K562 (cell line): ENCODE results near the gene ADCY6. TPM values are rescaled to one million over a fixed set of nuclear protein-coding genes. Genes with fewer than 3 reads are reported as not detected.

Experiments
- CLOCK ChIP-seq: fragments of 250-450 bp; sonication (Bioruptor Pico); IDR thresholded peaks from 2 replicates; pipeline ENCODE4 v1.4.0; 2020; ENCODE audit warnings: mild to moderate bottlenecking, moderate library complexity, borderline replicate concordance
- CREB5 ChIP-seq: fragments of 250-450 bp; sonication (Bioruptor Pico); IDR thresholded peaks from 2 replicates; pipeline ENCODE4 v1.5.0; 2020; ENCODE audit warnings: mild to moderate bottlenecking
- E2F4 ChIP-seq: sonication (generic); formaldehyde crosslinking; IDR thresholded peaks from 2 replicates; pipeline ENCODE4 v1.8.0; 2022; ENCODE audit warnings: mild to moderate bottlenecking, low read depth, missing genetic modification reagents
- HDGF ChIP-seq: fragments of 450-650 bp; IDR thresholded peaks from 2 replicates; pipeline ENCODE4 v1.6.1; 2016
- MEIS2 ChIP-seq: fragments of 450-650 bp; IDR thresholded peaks from 2 replicates; pipeline ENCODE4 v1.6.1; 2014; ENCODE audit warnings: mild to moderate bottlenecking; ENCODE audit not compliant: partially characterized antibody
- MTF1 ChIP-seq: fragments of 250-450 bp; sonication (Bioruptor Pico); IDR thresholded peaks from 2 replicates; pipeline ENCODE4 v1.9.0; 2021; ENCODE audit warnings: moderate library complexity, mild to moderate bottlenecking, inconsistent platforms, borderline replicate concordance
- PYGO2 ChIP-seq: fragments of 450-650 bp; IDR thresholded peaks from 2 replicates; pipeline ENCODE4 v1.6.1; 2016; ENCODE audit warnings: mild to moderate bottlenecking, missing genetic modification characterization, moderate library complexity, missing compliant biosample characterization
- RBM25 ChIP-seq: fragments of 200-400 bp; formaldehyde crosslinking; IDR thresholded peaks from 2 replicates; pipeline ENCODE4 v1.6.1; 2018; ENCODE audit warnings: low read length, low read depth, moderate library complexity; ENCODE audit not compliant: severe bottlenecking
- RBM39 ChIP-seq: fragments of 200-400 bp; formaldehyde crosslinking; optimal IDR thresholded peaks from 2 replicates; pipeline ENCODE3; 2018; ENCODE audit warnings: low read depth, low read length
- SUPT5H ChIP-seq: fragments of 450-650 bp; IDR thresholded peaks from 2 replicates; pipeline ENCODE4 v1.6.1; 2016
- TAF15 ChIP-seq: fragments of 200-400 bp; formaldehyde crosslinking; IDR thresholded peaks from 2 replicates; pipeline ENCODE4 v1.6.1; 2017; ENCODE audit warnings: mild to moderate bottlenecking, low read depth, low read length, moderate library complexity
- TCF7L2 ChIP-seq: fragments of 150-350 bp; IDR thresholded peaks from 2 replicates; pipeline ENCODE4 v1.6.1; 2016; ENCODE audit warnings: low read depth, mild to moderate bottlenecking, low read length, moderate library complexity
- TFE3 ChIP-seq: fragments of 450-650 bp; formaldehyde crosslinking; IDR thresholded peaks from 2 replicates; pipeline ENCODE4 v1.4.0; 2020; ENCODE audit warnings: mild to moderate bottlenecking, mixed read lengths
- TRIM25 ChIP-seq: fragments of 450-650 bp; IDR thresholded peaks from 2 replicates; pipeline ENCODE4 v1.7.0; 2016; ENCODE audit warnings: borderline replicate concordance
- WHSC1 ChIP-seq: IDR thresholded peaks from one replicate; pipeline ENCODE4 v1.6.1; 2012; ENCODE audit warnings: low read length, control low read depth, inconsistent platforms
- XRCC3 ChIP-seq: fragments of 450-650 bp; IDR thresholded peaks from 2 replicates; pipeline ENCODE4 v1.6.1; 2017; ENCODE audit warnings: mild to moderate bottlenecking, moderate library complexity
- ZBTB34 ChIP-seq: fragments of 250-450 bp; sonication (Bioruptor Pico); IDR thresholded peaks from 2 replicates; pipeline ENCODE4 v1.8.0; 2021; ENCODE audit warnings: mild to moderate bottlenecking, moderate library complexity
- ZNF384 ChIP-seq: IDR thresholded peaks from 2 replicates; pipeline ENCODE4 v1.6.1; 2012; ENCODE audit warnings: low read depth, low read length, improper control_type of control experiment
- polyA plus RNA-seq, 8 experiments: library from polyadenylated mRNA; depleted of rRNA in 4 of 8; stranded (reverse) in 5 of 8; unstranded in 3 of 8; fragments of >200 nt; fragmentation: Nextera tagmentation in 2 of 8; fragmentation: Illumina TruSeq in 1 of 8; extraction: Ambion mirVana in 2 of 8; extraction: Trizol in 1 of 8; gene quantifications; 2 replicates each; pipeline versions ENCODE4 v1.2.1 to v1.2.3, GENCODE V29; 2011 to 2014; ENCODE audit warnings: inconsistent platforms in 1 of 8, missing spikeins in 1 of 8
- total RNA-seq, 7 experiments: library from RNA; depleted of rRNA in 6 of 7; stranded (reverse); fragments of >200 nt in 6 of 7; fragmentation: Illumina TruSeq in 2 of 7; extraction: Trizol in 2 of 7; gene quantifications; 2 replicates each; pipeline versions ENCODE4 v1.2.1 to v1.2.3, GENCODE V29; 2011 to 2021; ENCODE audit warnings: low replicate concordance in 1 of 7

Gene ADCY6
- total and polyA plus RNA-seq, 9 of the 15 experiments (the other 6 are each of a cell fraction or from before 2014, with no cell fraction given): 0.01 to 1.0 (median 0.53) TPM

- TF ChIP-seq E2F4 (CRISPR knock-in tag): peak; percentile 66; the same call in 1 of the 2 replicates
- no peak for TF ChIP-seq WHSC1
- no peak for TF ChIP-seq MTF1 (CRISPR knock-in tag)
- peak; percentile 87 for TF ChIP-seq RBM25
- TF ChIP-seq TRIM25: no peak
- no peak for TF ChIP-seq CLOCK (CRISPR knock-in tag)
- no peak for TF ChIP-seq PYGO2 (tag)
- no peak; the same call in 1 of the 2 replicates for TF ChIP-seq ZNF384
- no peak for TF ChIP-seq XRCC3
- no peak for TF ChIP-seq ZBTB34 (CRISPR knock-in tag)
- no peak for TF ChIP-seq RBM39
- no peak for TF ChIP-seq HDGF
- TF ChIP-seq CREB5 (CRISPR knock-in tag): no peak
- no peak for TF ChIP-seq MEIS2
- TF ChIP-seq TAF15: no peak
- TF ChIP-seq TFE3 (CRISPR knock-in tag): peak; percentile 100
- peak; percentile 80 for TF ChIP-seq SUPT5H
- TF ChIP-seq TCF7L2: no peak; the same call in 1 of the 2 replicates
Observed at GRCh38 chr12:48716493-48717251, 72.2 kb downstream of the ADCY6 start, which contains the start of gene CCNT1 (continued).
